ENCODE measurements around the gene AMPH. TPM values are rescaled to one million over a fixed set of nuclear protein-coding genes. Genes with fewer than 3 reads are reported as not detected.

Gene AMPH
- total RNA-seq, 6 donors from 2014 or later: 0.61 to 25.1 (median 2.5) TPM

- TF ChIP-seq CTCF (IDR thresholded peaks at IDR 0.05): no peak
- TF ChIP-seq POLR2A (IDR thresholded peaks at IDR 0.05): no peak
- TF ChIP-seq POLR2AphosphoS5 (IDR thresholded peaks at IDR 0.05): no peak
- TF ChIP-seq EP300 (IDR thresholded peaks at IDR 0.05): no peak
- H3K4me1 ChIP-seq: no peaks in the 10 kb centered on the region
- H3K36me3 ChIP-seq: no peaks in the 10 kb centered on the region
- H3K27me3 ChIP-seq: no peaks in the 10 kb centered on the region
- ATAC-seq (ENCODE audit: low FRiP score in 2 of 2) (no peak), DNase-seq (no peak)
- 60 to 66% methylated on average over 3 of the region's 3 CpGs for WGBS, 2 donors
- H3K27ac ChIP-seq: no peak overlapping the region
- H3K9me3 ChIP-seq: no peaks in the 10 kb centered on the region
- no peak overlapping the region for H3K4me3 ChIP-seq
Measured at GRCh38 chr7:38541440-38541839, 89.7 kb downstream of the AMPH start.

- no peaks in the 10 kb centered on the region for H3K36me3 ChIP-seq
- no peak overlapping the region for H3K4me3 ChIP-seq
- DNase-seq (no peak), ATAC-seq (ENCODE audit: low FRiP score in 2 of 2) (peak in 1 of 2 donors; percentile 41)
- no peak overlapping the region for H3K27ac ChIP-seq
- no peaks in the 10 kb centered on the region for H3K27me3 ChIP-seq
- no peaks in the 10 kb centered on the region for H3K9me3 ChIP-seq
- 77% methylated on average over 2 of the region's 2 CpGs for WGBS, 2 donors
- TF ChIP-seq CTCF (IDR thresholded peaks at IDR 0.05) (no peak), POLR2AphosphoS5 (IDR thresholded peaks at IDR 0.05) (no peak), POLR2A (IDR thresholded peaks at IDR 0.05) (no peak), EP300 (IDR thresholded peaks at IDR 0.05) (no peak)
- H3K4me1 ChIP-seq: no peaks in the 10 kb centered on the region
Measured at GRCh38 chr7:38539477-38540081, 91.6 kb downstream of the AMPH start.

GRCh38 chr7:38535073-38535472 lies 96.1 kb downstream of the AMPH start:
- no peaks in the 10 kb centered on the region for H3K4me1 ChIP-seq
- H3K27ac ChIP-seq: no peak overlapping the region
- no peak overlapping the region for H3K4me3 ChIP-seq
- TF ChIP-seq EP300 (IDR thresholded peaks at IDR 0.05) (no peak), CTCF (IDR thresholded peaks at IDR 0.05) (no peak), POLR2AphosphoS5 (IDR thresholded peaks at IDR 0.05) (no peak), POLR2A (IDR thresholded peaks at IDR 0.05) (no peak)
- no peak for ATAC-seq (ENCODE audit: low FRiP score in 2 of 2)
- WGBS, 2 donors: 78 to 84% methylated on average over 2 of the region's 2 CpGs
- H3K36me3 ChIP-seq: no peaks in the 10 kb centered on the region
- H3K9me3 ChIP-seq: no peaks in the 10 kb centered on the region
- no peak for DNase-seq
- H3K27me3 ChIP-seq: no peaks in the 10 kb centered on the region

- 88 to 93% methylated on average over 1 of the region's 1 CpG for WGBS, 2 donors
- no peak for ATAC-seq (ENCODE audit: low FRiP score in 2 of 2)
- TF ChIP-seq CTCF (IDR thresholded peaks at IDR 0.05) (no peak), POLR2AphosphoS5 (IDR thresholded peaks at IDR 0.05) (no peak), EP300 (IDR thresholded peaks at IDR 0.05) (no peak), POLR2A (IDR thresholded peaks at IDR 0.05) (no peak)
- Histone ChIP-seq H3K36me3 (no peaks in the 10 kb centered on the region), H3K27ac (no peak overlapping the region), H3K9me3 (no peaks in the 10 kb centered on the region), H3K4me1 (no peaks in the 10 kb centered on the region), H3K4me3 (no peak overlapping the region), H3K27me3 (no peaks in the 10 kb centered on the region)
- no peak for DNase-seq
Measured at GRCh38 chr7:38525857-38526256, 105.3 kb downstream of the AMPH start.

GRCh38 chr7:38524786-38525185 lies 106.4 kb downstream of the AMPH start:
- WGBS, 2 donors: 38 to 60% methylated on average over 1 of the region's 1 CpG

More at GRCh38 chr7:38524786-38525185, 106.4 kb downstream of the AMPH start:
- H3K9me3 ChIP-seq: no peaks in the 10 kb centered on the region
- no peaks in the 10 kb centered on the region for H3K27me3 ChIP-seq
- H3K4me1 ChIP-seq: no peaks in the 10 kb centered on the region
- no peaks in the 10 kb centered on the region for H3K36me3 ChIP-seq
- no peak overlapping the region for H3K27ac ChIP-seq
- TF ChIP-seq CTCF (IDR thresholded peaks at IDR 0.05): no peak
- TF ChIP-seq EP300 (IDR thresholded peaks at IDR 0.05): no peak
- no peak for TF ChIP-seq POLR2A (IDR thresholded peaks at IDR 0.05)
- TF ChIP-seq POLR2AphosphoS5 (IDR thresholded peaks at IDR 0.05): no peak
- ATAC-seq (ENCODE audit: low FRiP score in 2 of 2) (no peak), DNase-seq (no peak)
- no peak overlapping the region for H3K4me3 ChIP-seq

Data from upper lobe of left lung (tissue), 6 donors.